Suppressor macrophage treated with lipopolysaccharide for 1 hour (primary cell): Measurements from ENCODE around the gene AEN.
A peak's percentile ranks its signal among the peaks of the same experiment; 100 is the strongest.

Experiments used
- DNase-seq, 3 donors: peaks; one replicate each; pipeline ENCODE4 v3.0.0-alpha.2; 2020 to 2022

The AEN gene

DNA sequence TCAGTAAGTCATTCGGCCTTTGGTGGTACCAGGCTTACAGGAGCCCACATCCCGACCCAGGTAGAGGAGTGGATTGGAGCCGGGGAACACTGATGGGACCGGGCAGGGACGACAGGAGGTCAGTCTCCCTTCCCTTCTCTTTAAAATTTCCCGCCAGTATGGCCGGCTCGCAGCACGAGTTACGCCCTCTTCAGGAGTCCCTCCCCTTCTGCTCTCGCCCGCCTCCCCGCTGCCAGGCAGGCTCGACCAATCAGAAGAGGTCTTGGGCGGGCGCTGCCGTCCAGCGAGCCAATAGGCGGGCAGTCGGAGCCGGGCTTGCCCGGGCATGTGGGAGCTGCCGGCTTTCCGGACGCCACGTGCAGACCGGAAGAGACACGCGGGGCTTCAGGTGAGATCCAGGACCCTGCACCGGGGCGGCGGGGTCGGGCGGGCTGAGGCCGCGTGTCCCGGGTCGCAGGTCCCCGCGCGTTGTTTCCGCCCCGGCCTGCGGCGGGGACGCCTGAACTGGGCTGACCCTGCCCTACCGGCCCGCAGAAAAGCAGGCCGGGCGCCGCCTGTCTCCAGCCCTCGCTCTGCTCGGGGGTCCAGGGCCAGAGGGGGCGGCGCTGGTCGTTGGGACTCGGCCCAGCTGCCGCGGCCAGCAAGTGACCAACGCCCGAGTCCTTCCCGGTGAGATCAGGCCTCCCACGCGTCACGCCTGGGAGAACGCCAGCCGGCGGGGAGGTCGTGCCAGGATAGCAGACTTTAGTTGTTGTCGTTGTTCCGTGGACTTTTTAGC, at the start of gene AEN:
Gene AEN (plus strand): TSS at position 346 of the 778 bp plus-strand sequence. CDS start 4,870 bp downstream, outside the sequence.
- DNase-seq: peak; percentile 98

- DNase-seq: no peak
Observed at GRCh38 chr15:88571852-88572259, 49.3 kb upstream of the AEN start.

- DNase-seq: no peak
Observed at GRCh38 chr15:88574077-88574476, 47.1 kb upstream of the AEN start.

DNA sequence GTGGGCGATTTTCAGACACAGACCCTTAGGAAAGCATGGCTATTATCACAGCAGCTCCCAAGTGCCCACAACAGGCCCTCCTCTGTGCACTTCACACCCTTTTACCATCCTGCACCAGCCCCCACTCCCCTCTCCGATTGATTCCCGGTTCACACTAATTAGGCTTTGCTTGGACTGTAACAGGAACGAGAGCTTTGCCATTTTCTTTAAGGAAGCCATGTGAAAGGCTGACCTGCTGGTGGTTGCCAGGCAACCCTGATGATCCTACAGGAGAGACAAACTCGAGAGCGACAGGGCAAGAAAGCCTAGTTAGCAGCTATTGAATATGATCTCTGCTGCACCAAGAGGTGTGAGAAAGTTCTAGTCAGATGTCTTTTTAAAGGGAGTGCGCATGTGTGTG, 46.5 kb upstream of the AEN start:
- no peak for DNase-seq

GRCh38 chr15:88579322-88579721, 41.8 kb upstream of the AEN start:
- no peak for DNase-seq

DNA sequence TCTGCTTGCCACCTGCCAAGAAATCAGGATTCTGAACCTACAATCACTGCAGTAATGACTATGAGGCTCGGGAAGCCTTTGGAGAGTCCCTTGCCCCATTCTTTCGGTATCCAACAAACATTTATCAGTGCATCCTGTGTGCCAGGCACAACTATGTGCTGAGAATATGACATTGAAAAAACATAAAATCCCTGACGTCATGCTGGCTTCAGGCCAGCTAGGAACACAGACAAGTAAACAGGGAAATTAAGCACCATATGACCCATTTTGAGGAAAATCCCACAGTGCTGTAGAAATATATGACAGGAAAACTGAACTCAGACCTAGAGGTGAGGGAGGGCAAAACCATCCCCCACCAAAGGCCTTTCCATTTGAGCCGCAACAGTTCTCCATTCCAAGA, 40.6 kb upstream of the AEN start:
- DNase-seq: no peak

DNA sequence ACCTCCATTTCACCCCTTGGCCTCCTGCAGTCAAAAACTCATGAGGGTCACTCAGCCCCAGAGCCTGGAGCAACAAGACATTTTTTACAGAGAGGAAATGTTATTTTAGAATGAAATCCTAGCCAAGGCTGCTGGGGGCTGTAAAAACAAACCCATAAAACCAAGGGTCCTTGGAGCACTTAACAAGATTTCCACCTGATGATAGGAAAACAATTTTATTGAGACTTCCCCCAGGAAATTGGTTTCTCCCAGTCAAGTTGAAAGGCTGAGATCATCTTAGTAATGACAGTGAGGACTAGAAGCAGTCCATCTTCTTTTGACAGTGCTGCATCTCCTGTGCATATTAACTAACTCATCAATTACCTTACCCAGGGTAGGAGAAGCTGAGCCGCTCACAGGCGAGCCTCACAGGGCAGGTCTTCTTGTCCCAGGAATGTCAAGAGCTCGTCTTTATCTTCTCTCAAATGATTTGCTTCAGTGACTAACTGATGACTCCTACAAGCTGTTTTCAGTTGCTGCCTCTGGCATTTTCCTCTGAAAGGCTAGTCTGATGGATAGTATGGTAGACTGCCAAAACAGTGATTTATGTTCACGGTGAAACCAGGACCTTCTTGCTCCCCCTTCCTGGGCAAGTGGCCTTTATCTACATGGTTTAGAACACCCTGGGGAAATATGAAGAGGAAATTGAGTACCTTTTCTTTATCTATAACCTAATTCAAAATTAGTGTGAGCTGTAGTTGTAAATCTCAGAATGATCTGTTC, 34.6 kb upstream of the AEN start:
- DNase-seq: no peak

DNA sequence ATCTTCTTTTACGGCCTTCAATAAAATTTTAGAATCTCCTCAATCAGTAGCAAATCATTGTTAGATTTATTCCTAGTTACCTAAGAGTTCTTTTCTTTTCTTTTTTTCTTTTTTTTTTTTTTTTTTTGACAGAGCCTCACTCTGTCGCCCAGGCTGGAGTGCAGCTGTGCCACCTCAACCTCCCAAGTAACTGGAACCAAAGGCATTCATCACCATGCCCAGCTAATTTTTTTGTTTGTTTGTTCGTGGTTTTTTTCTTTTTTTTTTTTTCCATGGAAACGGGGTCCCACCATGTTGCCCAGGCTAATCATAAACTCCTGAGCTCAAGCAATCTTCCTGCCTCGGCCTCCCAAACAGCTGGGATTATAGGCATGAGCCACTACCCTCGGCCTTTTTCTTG, 30.4 kb upstream of the AEN start:
- DNase-seq: no peak

DNA sequence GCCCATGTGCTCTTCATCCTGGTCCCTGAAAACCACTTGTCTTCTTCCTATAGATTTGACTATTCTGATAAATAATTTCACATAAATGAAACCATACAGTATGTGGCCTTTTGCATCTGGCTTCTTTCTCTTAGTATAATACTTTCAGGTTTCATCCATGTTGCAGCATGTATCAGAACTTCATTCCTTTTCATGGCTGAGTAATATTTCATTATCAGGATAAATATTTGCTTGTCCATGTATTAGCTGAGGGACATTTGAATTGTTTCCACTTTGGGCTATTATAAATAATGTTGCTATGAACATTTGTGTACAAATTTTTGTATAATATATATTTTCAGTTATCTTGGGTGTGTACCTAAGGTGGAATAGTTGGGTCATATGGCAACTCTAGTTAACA, 29.8 kb upstream of the AEN start:
- no peak for DNase-seq

DNA sequence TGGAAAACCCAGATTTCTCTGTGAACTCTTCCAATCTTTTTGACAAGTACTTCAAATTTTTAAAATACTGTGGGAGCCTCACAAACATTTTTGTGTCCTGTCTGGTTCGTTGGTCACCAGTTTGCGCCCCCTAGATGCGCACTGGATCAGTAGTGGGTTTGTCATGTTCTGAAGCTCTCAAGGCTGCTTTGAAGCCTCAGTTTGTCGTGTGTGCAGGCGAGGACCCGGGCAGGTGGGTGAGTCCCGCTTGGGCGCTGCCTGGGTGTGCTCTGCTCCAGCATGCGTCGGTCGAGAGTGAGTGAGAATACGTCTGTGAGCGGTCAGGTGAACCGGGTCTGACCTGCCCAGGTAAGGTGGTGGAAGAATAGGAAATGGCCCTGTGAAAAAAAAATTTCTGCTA, 17.3 kb upstream of the AEN start:
- no peak for DNase-seq

- DNase-seq: peak in 2 of 3 donors; percentile 10 to 11
Observed at GRCh38 chr15:88604381-88605188, 16.6 kb upstream of the AEN start.

GRCh38 chr15:88605189-88606069, 15.7 kb upstream of the AEN start:
- DNase-seq: peak; percentile 26 to 62 (median 42)

DNA sequence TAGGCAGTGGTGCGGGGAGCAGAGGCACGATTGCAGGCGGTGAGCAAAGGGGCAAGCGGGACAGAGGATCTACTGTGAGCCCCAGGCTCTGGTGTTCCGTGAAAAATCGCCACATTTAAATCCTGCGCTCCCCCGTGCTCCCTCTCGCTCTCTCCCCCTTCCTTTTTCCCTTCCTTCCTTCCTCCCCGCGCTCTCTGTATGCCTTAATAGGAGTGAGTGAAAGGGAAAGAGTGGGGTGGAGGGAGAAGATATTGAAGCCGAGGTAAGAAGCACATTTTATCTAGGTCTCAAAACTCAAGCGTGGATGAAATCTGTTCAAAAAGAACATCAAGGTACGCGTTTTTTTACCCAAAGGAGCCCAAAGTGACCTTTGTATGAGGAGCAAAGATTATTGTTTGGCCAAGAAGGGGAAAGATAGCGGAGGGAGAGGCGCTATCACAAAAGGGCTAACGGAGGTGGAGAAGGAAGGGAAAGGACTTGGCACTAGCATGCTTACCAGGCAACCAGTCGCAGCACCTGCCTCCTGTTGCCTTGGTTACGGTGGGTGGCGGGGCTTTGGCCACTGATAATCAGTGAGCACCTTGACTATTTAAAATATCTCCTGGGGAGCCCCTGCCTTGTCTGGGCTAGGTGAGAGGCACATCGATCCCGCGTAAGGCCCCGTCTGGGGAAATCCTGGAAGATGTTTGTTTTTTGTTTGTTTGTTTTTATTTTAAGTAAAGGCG, 14.9 kb upstream of the AEN start:
- no peak for DNase-seq

GRCh38 chr15:88607951-88608350, 13.2 kb upstream of the AEN start:
- DNase-seq: no peak

DNA sequence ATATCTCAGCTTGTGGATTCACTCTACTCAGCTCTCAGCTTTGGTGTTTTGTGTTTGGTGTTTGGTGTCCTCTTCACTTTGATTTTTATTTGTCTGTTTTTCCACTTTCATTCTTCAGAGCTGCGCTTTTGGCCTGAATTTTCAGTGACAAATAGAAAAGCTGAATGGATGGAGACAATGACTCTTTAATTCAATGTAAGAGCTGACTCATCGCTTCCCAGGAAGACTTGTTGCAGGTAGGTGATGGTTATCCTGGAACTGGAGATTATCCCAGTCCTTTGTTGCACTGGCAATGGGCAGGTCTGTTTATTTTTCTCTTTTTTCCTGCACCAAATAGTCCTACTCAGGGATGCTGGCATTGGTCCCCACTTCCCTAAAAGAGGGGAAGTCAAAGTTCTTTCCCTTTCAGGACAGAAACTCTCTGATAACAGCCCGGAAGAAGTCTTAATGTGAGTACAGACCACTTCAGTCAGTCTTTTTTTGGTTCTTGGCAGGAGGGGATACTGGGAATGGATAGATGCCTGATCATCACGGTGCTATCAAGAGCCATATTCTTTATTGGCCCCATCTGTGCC, 12.4 kb upstream of the AEN start:
- no peak for DNase-seq

DNA sequence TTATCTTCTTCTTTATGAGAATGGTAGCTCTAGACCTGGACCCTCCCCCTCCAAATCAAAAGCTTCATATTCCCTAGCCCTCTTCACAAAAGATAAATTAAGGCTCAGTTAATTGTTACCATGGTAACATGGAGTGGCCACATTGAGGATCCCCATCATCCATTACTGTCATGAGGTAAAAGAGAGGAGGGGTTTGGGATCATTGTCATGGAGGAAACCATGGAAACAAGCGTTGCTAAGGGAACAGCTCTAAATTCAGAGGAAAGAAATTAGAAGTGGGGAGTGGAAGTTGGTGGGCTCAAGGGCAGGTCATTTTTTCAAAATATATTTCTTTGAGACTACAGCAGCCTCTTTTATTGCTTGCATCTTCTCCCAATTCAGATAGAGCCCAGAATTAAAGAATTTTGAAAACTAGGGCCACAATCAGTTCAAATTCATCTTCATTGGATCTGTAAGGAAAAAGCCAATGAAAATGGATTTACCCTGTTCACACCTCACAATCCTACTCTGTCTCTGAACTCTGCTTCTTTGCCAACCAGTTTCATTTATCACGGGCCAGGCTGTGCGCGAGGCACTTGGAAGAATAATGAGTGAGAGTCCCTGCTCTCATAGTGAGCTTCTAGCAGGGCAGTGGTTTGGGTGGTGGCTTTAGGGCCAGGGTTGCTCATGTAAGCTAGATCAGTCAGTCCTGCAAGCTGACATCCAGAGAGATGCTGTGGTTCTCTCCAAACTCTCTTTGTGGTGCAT, 11.6 kb upstream of the AEN start:
- DNase-seq: no peak

- DNase-seq: peak; percentile 78 to 87 (median 83)
Observed at GRCh38 chr15:88610701-88611231, 10.4 kb upstream of the AEN start.

DNA sequence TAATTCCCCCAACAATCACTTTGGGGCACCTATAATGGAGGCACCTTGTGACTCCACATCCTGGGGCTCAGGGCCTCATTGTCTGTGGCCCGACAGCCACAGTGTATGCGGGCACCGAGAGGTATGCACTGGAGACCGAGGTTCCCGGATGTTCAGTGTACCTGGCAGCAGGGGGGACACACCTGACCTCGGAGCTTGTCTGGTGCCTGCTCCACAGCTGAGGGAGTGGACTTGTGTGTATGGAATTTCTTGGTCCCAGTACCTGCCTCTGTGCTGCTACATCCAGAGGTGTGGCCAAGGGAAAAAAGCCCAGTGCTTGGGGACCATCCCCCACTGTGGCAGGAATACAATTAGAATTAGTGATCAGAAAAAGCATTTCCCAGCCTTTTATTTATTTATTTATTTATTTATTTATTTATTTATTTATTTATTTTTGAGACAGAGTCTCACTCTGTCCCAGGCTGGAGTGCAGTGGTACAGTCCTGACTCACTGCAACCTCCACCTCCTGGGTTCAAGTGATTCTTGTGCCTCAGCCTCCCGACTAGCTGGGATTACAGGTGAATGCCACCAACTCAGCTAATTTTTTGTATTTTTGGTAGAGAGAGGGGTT, 8.8 kb upstream of the AEN start:
- DNase-seq: no peak

GRCh38 chr15:88613074-88613944, 7.8 kb upstream of the AEN start:
- DNase-seq: no peak
